Dedifferentiated amniotic fluid mesenchymal stem cell (primary cell): ENCODE results near the gene SIRT7.

ENCODE experiments used
- DNase-seq: peaks from one replicate; pipeline ENCODE4 v3.0.0-alpha.2; 2016; ENCODE audit errors: extremely low spot score

The SIRT7 gene

GRCh38 chr17:81905993-81906392 is 12.0 kb downstream of the SIRT7 start:
- DNase-seq: no peak

- DNase-seq: no peak
Measured at GRCh38 chr17:81905424-81905875, 12.5 kb downstream of the SIRT7 start.

DNA sequence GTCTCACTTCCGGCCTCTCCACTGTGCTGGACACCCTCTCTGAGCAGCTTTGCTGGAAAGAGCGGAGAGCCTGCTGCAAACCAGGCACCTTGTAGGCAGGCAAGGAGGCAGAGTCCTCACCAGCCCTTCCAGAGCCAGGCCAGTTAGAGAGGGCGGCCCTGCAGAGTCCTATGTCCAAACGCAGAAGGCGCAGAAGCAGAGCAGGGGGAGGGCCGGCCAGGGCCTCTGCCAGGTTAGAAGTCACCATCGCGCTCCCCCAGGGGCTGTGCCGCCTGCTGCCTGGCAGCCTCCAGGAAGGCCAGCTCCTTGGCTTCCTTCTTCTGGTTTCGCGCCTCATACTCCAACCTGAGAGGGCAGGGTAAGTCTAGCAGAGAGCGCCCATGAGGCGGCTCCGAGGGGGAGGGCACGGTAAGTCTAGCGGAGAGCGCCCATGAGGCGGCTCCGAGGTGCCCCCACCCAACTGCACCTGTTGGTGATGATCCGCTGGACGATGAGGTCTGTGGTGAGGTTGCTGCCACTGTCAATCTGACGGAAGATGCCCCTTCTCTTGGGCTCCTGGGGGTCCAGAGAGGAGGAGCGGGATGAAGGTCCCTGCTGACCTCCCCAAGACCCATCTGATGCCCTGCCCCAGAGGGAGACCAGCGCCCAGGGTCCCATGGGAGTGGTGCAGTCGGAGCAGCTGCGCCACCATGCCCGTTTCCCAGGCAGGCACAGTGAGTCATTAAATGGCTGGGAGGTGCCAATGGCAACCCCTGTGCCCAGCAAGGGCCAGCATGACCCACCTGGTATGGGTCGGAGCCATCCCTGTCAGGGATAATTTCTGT is 13.2 kb downstream of the SIRT7 start:
- DNase-seq: no peak

DNA sequence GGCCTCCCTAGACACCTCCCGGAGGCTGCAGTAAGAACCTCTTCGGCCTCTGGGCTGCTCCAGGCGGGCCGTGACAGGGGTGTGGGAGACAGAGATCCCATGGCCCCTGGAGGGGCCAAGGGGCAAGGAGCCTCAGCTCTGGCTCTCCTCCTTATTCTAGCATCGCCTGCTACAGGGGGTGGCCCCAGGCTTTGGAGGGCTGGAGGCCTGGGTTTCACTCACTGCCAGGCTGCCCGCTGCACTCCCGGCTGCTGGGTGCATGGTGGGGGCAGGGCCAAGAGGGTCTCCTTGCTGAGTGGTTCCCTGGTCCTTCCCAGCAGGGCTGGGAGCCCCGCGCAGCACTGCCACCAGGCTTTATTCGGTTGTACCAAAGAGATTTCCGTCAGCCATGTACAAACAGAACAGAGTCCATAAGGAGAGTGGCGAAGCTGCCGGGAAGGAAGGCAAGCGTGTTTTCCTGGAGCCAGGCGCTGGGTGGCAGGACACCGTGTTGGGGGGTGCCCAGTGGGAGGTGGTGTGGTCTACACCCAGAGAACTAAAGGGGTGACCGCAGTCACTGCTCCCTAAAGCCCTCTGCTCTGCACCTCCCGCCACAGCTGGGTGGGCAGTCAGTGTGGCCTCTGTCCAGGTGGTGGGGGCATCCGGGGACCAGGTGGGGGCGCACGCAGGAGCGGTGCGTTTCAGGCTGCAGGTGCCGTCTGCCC is 13.9 kb downstream of the SIRT7 start:
- DNase-seq: no peak

- no peak for DNase-seq
Measured at GRCh38 chr17:81903415-81903831, 14.6 kb downstream of the SIRT7 start.

- no peak for DNase-seq
Measured at GRCh38 chr17:81902653-81903414, 15.1 kb downstream of the SIRT7 start.

DNA sequence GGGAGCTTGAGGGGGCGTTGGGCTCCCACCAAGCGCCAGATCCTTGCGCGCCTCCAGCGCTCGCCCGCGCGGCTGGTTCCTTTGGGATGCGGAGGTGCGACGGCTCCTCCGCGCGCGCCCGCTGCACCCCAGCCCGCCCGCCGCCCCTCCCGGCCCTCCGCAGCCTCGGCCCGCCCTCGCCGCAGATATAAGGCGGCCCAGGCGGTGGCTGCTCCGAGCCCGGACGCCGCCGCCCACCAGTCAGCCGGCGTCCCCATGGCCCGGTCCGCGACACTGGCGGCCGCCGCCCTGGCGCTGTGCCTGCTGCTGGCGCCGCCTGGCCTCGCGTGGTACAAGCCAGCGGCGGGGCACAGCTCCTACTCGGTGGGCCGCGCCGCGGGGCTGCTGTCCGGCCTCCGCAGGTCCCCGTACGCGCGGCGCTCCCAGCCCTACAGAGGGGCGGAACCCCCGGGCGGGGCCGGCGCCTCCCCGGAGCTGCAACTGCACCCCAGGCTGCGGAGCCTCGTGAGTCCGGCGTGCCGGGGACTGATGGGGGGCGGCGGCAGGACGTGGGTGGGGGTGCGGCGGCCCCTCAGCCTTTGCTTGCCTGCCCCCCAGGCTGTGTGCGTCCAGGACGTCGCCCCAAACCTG is 15.8 kb downstream of the SIRT7 start, which contains the start of gene NPB:
Gene NPB (plus strand): TSS at position 216 of the 630 bp plus-strand sequence. CDS start 40 bp downstream, at position 256.
- no peak for DNase-seq

- no peak for DNase-seq
Measured at GRCh38 chr17:81901167-81902022, 16.6 kb downstream of the SIRT7 start.

DNA sequence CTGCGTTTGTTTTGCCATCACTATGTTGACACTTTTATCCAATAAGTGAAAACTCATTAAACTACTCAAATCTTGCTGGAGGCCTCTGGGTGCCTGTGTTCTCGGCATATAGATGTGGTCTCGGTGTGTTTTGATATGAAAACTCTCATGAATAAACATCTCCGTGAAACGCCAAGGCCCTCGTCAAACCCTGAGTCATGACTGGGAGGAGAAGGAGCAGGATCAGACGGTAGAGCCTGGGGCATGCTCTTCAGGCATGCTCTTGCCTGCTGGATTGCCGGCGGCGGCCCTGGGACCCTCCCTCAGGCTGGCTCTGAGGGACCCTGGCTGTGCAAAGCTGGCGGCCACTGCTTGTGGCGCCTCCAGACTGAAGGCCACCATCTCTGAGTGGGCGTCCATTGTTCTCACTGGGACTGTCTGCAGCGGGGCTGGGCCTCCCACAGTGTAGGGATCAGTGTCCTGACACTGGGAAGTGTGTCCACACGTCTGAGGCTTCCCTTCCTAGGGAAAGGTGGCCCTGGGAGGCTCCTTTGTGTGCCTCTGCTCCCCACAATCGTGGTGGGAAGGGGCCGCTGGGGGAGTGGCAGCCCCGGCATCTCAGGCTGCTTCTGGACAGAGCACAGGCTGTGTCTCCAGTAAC is 17.7 kb downstream of the SIRT7 start:
- no peak for DNase-seq

GRCh38 chr17:81899514-81900166 is 18.3 kb downstream of the SIRT7 start:
- no peak for DNase-seq

- DNase-seq: no peak
Measured at GRCh38 chr17:81898885-81899284, 19.1 kb downstream of the SIRT7 start.

DNA sequence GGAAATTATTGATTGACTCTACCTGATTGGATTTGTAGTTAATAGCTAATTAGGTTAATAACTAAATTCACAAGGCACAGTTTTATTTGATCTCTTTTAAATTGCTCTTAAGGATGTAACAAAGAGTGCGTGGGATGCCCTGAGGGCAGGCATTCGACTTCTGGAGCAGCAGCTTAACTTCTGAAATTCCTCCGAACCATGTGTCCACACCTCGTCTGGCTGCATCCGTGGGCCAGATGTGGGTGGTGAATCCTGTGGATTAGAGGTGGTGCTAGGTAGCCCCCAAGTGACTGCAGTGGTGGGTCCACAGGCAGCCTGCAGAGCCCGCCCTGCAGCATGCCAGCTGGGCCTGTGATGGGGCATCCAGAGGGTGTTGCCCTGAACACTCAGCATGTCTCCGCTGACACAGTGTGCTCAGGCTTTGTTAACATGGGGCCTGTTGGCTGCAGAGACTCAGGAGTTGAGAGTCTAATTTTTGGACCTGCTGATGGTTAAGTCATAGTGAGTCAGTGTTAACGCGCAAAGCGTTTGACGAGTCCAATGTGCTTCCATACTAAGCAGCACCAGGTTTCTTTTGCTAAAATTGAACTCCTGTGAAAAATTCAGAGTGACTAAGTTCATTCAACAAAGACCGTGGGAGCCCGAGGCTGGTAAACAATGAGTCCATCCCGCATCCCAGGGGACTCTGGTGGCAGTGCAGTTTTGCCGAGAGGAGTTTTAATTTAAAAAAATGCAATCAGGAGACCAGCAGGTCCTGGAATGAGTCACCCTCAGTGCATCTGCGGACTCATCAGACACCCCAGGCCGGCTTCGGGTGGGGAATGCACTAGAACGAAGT is 19.7 kb downstream of the SIRT7 start:
- DNase-seq: peak; percentile 39

DNA sequence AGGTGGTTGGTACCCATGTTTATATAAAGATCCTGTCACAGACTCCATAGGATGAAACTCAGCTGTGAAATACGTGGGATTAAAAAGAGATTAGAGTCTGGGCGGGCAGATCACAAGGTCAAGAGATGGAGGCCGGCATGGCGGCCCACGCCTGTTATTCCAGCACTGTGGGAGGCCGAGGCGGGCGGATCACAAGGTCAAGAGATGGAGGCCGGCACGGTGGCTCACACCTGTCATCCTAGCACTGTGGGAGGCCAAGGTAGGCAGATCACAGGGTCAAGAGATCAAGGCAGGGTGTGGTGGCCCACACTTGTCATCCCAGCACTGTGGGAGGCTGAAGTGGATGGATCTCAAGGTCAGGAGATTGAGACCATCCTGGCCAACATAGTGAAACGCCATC is 22.6 kb downstream of the SIRT7 start:
- DNase-seq: no peak

- no peak for DNase-seq
Measured at GRCh38 chr17:81891303-81891552, 26.7 kb downstream of the SIRT7 start.

- no peak for DNase-seq
Measured at GRCh38 chr17:81890447-81891302, 27.3 kb downstream of the SIRT7 start.

- no peak for DNase-seq
Measured at GRCh38 chr17:81889602-81890001, 28.4 kb downstream of the SIRT7 start.

GRCh38 chr17:81888988-81889595 is 28.9 kb downstream of the SIRT7 start:
- no peak for DNase-seq
